AML-193 (cell line): ENCODE data around the gene RBPJL.

ENCODE experiments used
- DNase-seq, 2 experiments: peaks; one replicate each; lab custom pipeline; 2025; lab: John Stamatoyannopoulos, UW

The RBPJL gene

GRCh38 chr20:45361793-45362192, 55.2 kb downstream of the RBPJL start:
- peak; percentile 26 to 57 for DNase-seq

GRCh38 chr20:45362804-45363610, 56.4 kb downstream of the RBPJL start, which contains the start of gene SYS1:
Gene SYS1, plus strand, starts transcription at chr20:45363156. Its CDS starts 376 bp downstream, at chr20:45363532.
- DNase-seq, result peak; percentile 97

- peak in 1 of 2 experiments; percentile 11 for DNase-seq
These were observed 57.2 kb downstream of the RBPJL start for GRCh38 chr20:45363611-45364492.

- no peak for DNase-seq
These were observed 58.9 kb downstream of the RBPJL start for GRCh38 chr20:45365444-45365970.

DNA sequence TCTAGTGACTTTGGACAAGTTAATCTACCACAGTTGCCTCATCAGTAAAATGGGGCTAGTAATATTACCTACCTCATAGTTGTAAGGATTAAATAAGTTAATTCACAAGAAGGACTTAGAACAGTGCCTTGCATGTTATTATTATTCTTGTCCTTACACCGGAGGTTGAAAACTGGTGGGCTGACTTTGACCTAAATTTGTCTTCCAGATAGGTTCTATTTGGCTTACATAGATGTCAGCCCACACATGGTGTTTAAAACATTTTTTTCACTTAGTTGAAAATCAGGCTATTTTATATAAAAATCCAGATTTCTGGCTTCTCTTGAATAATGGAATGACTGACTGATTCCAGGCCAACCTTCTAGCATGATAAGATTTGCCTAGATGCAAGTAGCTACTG, 59.6 kb downstream of the RBPJL start:
- no peak for DNase-seq

- no peak for DNase-seq
These were observed 60.0 kb downstream of the RBPJL start for GRCh38 chr20:45366631-45367030.

GRCh38 chr20:45367126-45367525, 60.5 kb downstream of the RBPJL start:
- DNase-seq, result no peak
